Measurements from ENCODE around the gene EEF1B2.
"Not testable (repeated sequence)": the region's sequence is repeated elsewhere in the genome, so short reads cannot be mapped to it uniquely, and the experiment has no call there.

EEF1B2 gene

GRCh38 chr2:206193671-206194357 is 34.1 kb downstream of the EEF1B2 start:
- H3K4me3 ChIP-seq (ENCODE audit: low read depth, low read length): no peak overlapping the region
- no peak for TF ChIP-seq CTCF (IDR thresholded peaks at IDR 0.05; ENCODE audit: insufficient read depth, low read length, missing control alignments)
- POLR2A ChIA-PET: no interaction called here
- no peak for DNase-seq (ENCODE audit: low read depth, low spot score)
- CTCF ChIA-PET: no interaction called here

GRCh38 chr2:206198677-206199076 is 39.0 kb downstream of the EEF1B2 start:
- H3K4me3 ChIP-seq (ENCODE audit: low read depth, low read length): no peak overlapping the region
- no peak for TF ChIP-seq CTCF (IDR thresholded peaks at IDR 0.05; ENCODE audit: insufficient read depth, low read length, missing control alignments)
- no peak for DNase-seq (ENCODE audit: low read depth, low spot score)
- ChIA-PET CTCF (interaction anchor here (1.2 kb wide), 1 partner anchor 34 kb away, joined by 4 read pairs; no protein-coding TSS in a partner anchor), POLR2A (no interaction called here)

GRCh38 chr2:206201075-206201848 is 41.6 kb downstream of the EEF1B2 start:
- ChIA-PET CTCF (interaction anchor here (1.3 kb wide), 1 partner anchor 16 kb away, joined by 3 read pairs; no protein-coding TSS in a partner anchor), POLR2A (interaction anchor here (0.7 kb wide), 1 partner anchor 89 kb away, joined by 3 read pairs; no protein-coding TSS in a partner anchor)
- no peak for DNase-seq (ENCODE audit: low read depth, low spot score)
- TF ChIP-seq CTCF (IDR thresholded peaks at IDR 0.05; ENCODE audit: insufficient read depth, low read length, missing control alignments): no peak
- no peak overlapping the region for H3K4me3 ChIP-seq (ENCODE audit: low read depth, low read length)

GRCh38 chr2:206202446-206202845 is 42.8 kb downstream of the EEF1B2 start:
- DNase-seq (ENCODE audit: low read depth, low spot score): no peak
- TF ChIP-seq CTCF (IDR thresholded peaks at IDR 0.05; ENCODE audit: insufficient read depth, low read length, missing control alignments): no peak
- no peak overlapping the region for H3K4me3 ChIP-seq (ENCODE audit: low read depth, low read length)
- ChIA-PET CTCF (interaction anchor here (1.3 kb wide), 1 partner anchor 14 kb away, joined by 3 read pairs; no protein-coding TSS in a partner anchor), POLR2A (no interaction called here)

GRCh38 chr2:206203331-206203730 is 43.6 kb downstream of the EEF1B2 start:
- POLR2A ChIA-PET: interaction anchor here (0.7 kb wide), 1 partner anchor 1326 kb away, joined by 3 read pairs; the partner anchor contains the start of gene CREB1
- no peak for TF ChIP-seq CTCF (IDR thresholded peaks at IDR 0.05; ENCODE audit: insufficient read depth, low read length, missing control alignments)
- CTCF ChIA-PET: no interaction called here
- no peak overlapping the region for H3K4me3 ChIP-seq (ENCODE audit: low read depth, low read length)
- no peak for DNase-seq (ENCODE audit: low read depth, low spot score)

GRCh38 chr2:206204710-206205109 is 45.0 kb downstream of the EEF1B2 start:
- ChIA-PET POLR2A (no interaction called here), CTCF (no interaction called here)
- no peak for TF ChIP-seq CTCF (IDR thresholded peaks at IDR 0.05; ENCODE audit: insufficient read depth, low read length, missing control alignments)
- no peak for DNase-seq (ENCODE audit: low read depth, low spot score)
- H3K4me3 ChIP-seq (ENCODE audit: low read depth, low read length): no peak overlapping the region

GRCh38 chr2:206207316-206207715 is 47.6 kb downstream of the EEF1B2 start:
- DNase-seq (ENCODE audit: low read depth, low spot score); CTCF ChIA-PET; POLR2A ChIA-PET; H3K4me3 ChIP-seq (ENCODE audit: low read depth, low read length): not testable (repeated sequence)

All from AG04449 (cell line).